Vagina (tissue), 2 donors: ENCODE results near the gene PLEKHG2.

Experiments used
- CTCF ChIP-seq, 3 experiments: fragments of 450-650 bp in 2 of 3; fragments of 200-600 bp in 1 of 3; sonication (generic) in 1 of 3; IDR thresholded peaks; one replicate each; pipeline ENCODE4 v1.5.1; 2017 to 2019; ENCODE audit warnings: antibody characterized with exemption in 3 of 3, mild to moderate bottlenecking in 2 of 3, moderate library complexity in 2 of 3
- POLR2A ChIP-seq, 2 donors: fragments of 450-650 bp; IDR thresholded peaks; one replicate each; pipeline ENCODE4 v1.6.1; 2017; ENCODE audit warnings: antibody characterized with exemption in 2 of 2, mild to moderate bottlenecking in 2 of 2, moderate library complexity in 2 of 2
- POLR2AphosphoS5 ChIP-seq, 2 donors: sonication (generic); formaldehyde crosslinking; IDR thresholded peaks; one replicate each; pipeline ENCODE4 v1.9.0; 2017; ENCODE audit warnings: antibody characterized with exemption in 2 of 2, mild to moderate bottlenecking in 2 of 2, low read depth in 1 of 2; ENCODE audit not compliant: insufficient read depth in 1 of 2

- TF ChIP-seq CTCF (IDR thresholded peaks at IDR 0.05) (no peak), POLR2A (IDR thresholded peaks at IDR 0.05) (no peak), POLR2AphosphoS5 (IDR thresholded peaks at IDR 0.05; ENCODE audit: insufficient read depth in 1 of 2, low read depth in 1 of 2) (no peak)
Measured at GRCh38 chr19:39389631-39390414, 22.6 kb upstream of the PLEKHG2 start.
